ENCODE results near the gene CPLX3. TPM values are rescaled to one million over a fixed set of nuclear protein-coding genes. Genes with fewer than 3 reads are reported as not detected.
A peak's percentile ranks its signal among the peaks of the same experiment; 100 is the strongest.

Gene CPLX3
- total and polyA plus RNA-seq, 2 of the 8 experiments (the other 6 are each of a cell fraction or from before 2014, with no cell fraction given) = 0.17 TPM; not detected in 1

- no peak for TF ChIP-seq FOSL1 (IDR thresholded peaks at IDR 0.05; ENCODE audit: insufficient read depth, low read depth, low read length)
- TF ChIP-seq ZNF274 (IDR thresholded peaks at IDR 0.05; ENCODE audit: borderline replicate concordance, extremely low read depth, low read length) = no peak
- TF ChIP-seq POLR2AphosphoS5 (IDR thresholded peaks at IDR 0.05; ENCODE audit: low read depth, low read length) = no peak
- peak; percentile 8 for TF ChIP-seq EZH2 (IDR thresholded peaks at IDR 0.05; ENCODE audit: low read depth, low read length, severe bottlenecking)
- TF ChIP-seq KDM4A (IDR thresholded peaks at IDR 0.05; ENCODE audit: low read depth, low read length, severe bottlenecking) = peak; percentile 51
Measured at GRCh38 chr15:74782259-74783071, 44.0 kb upstream of the CPLX3 start (continued).

Data from H1 (cell line).